ENCODE results near the gene ATP10A. TPM values are rescaled to one million over a fixed set of nuclear protein-coding genes. Genes with fewer than 3 reads are reported as not detected.

The ATP10A gene
- total RNA-seq, 1 experiment from 2014 or later: not detected

DNA sequence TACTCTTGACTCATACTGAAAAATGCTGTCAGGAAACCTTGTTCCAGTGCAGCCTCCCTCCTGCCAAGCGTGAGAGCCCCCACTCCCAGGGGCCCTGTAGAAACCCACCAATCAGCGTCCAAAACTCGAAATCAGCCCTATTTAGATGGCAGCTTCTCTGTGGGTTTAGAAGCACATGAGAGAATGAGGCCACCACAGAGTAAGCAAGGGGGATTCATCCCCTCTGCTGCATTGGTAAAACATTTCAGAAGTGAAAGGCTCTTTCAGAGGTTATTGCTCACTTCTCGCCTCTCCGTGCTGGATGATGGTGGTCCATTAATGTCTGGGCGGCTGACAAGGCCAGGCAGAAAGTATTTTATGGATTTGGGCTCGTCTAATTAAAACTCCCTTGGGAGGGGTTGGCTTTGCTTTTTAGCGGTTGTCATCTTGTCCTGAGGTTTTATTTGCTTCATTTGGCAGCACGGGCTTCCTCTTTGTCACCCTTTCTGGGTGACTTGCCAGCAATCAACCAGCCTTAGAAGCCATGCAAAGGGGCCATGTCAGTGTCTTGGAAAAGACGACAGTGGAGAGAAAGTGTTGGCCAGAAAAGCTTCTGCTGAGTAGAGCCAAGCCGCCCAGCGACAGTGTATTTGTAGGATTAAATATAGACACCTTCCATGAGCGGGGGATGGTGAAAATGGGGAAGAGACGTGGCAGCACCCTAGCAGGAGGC, 145.5 kb downstream of the ATP10A start:
- no peaks in the 10 kb centered on the region for H3K36me3 ChIP-seq (ENCODE audit: control insufficient read depth, insufficient read depth, low read length)
- no peak overlapping the region for H3K4me3 ChIP-seq (ENCODE audit: low read depth, low read length)
- intact Hi-C loops (cut with micrococcal nuclease; ENCODE audit: unreplicated experiment): no loop called here
- Mint-ChIP-seq H3K27ac (ENCODE audit: unreplicated experiment) (no peak overlapping the region), H3K4me1 (ENCODE audit: low read depth, unreplicated experiment) (no peaks in the 10 kb centered on the region), H3K36me3 (ENCODE audit: insufficient read depth, unreplicated experiment) (no peaks in the 10 kb centered on the region), H3K4me3 (ENCODE audit: unreplicated experiment) (no peak overlapping the region), H3K9me3 (ENCODE audit: unreplicated experiment) (no peaks in the 10 kb centered on the region), H3K27me3 (ENCODE audit: insufficient read depth, unreplicated experiment) (peaks cover 13% of the 10 kb centered on the region)
- no peak for DNase-seq
- H3K9me3 ChIP-seq: no peaks in the 10 kb centered on the region
- TF ChIP-seq, protein P1, sequence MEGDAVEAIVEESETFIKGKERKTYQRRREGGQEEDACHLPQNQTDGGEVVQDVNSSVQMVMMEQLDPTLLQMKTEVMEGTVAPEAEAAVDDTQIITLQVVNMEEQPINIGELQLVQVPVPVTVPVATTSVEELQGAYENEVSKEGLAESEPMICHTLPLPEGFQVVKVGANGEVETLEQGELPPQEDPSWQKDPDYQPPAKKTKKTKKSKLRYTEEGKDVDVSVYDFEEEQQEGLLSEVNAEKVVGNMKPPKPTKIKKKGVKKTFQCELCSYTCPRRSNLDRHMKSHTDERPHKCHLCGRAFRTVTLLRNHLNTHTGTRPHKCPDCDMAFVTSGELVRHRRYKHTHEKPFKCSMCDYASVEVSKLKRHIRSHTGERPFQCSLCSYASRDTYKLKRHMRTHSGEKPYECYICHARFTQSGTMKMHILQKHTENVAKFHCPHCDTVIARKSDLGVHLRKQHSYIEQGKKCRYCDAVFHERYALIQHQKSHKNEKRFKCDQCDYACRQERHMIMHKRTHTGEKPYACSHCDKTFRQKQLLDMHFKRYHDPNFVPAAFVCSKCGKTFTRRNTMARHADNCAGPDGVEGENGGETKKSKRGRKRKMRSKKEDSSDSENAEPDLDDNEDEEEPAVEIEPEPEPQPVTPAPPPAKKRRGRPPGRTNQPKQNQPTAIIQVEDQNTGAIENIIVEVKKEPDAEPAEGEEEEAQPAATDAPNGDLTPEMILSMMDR (IDR thresholded peaks at IDR 0.05; ENCODE audit: insufficient read depth in 1 of 2, low read depth in 1 of 2, low read length in 1 of 2, severe bottlenecking in 1 of 2, unreplicated experiment in 1 of 2): no peak
- no peaks in the 10 kb centered on the region for H3K4me1 ChIP-seq
- H3K27me3 ChIP-seq (replicated peaks; ENCODE audit: control insufficient read depth, insufficient read depth, low read length): 0 out of 2 replicates have a peak, but pooled peaks cover 1% of the 10 kb centered on the region
- POLR2A ChIA-PET: no interaction called here
- BruUV-seq (replicated peaks): no TSS peak
- CTCF ChIA-PET: no interaction called here

DNA sequence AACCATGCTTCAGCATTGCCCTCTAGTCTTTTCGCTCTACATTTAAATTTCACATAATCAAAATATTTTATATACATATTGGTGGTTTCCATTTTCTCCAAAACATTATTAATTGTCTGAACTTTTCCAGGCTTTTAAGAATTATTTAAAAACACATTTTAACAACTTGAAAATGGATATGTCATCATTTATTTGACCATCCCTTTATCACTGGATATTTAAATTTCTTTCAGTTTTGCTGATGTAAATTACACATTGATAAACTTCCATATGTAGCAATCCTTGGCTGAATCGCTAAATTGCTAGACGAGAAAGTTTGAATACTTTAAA, 146.0 kb downstream of the ATP10A start:
- POLR2A ChIA-PET: no interaction called here
- no peaks in the 10 kb centered on the region for H3K4me1 ChIP-seq

DNA sequence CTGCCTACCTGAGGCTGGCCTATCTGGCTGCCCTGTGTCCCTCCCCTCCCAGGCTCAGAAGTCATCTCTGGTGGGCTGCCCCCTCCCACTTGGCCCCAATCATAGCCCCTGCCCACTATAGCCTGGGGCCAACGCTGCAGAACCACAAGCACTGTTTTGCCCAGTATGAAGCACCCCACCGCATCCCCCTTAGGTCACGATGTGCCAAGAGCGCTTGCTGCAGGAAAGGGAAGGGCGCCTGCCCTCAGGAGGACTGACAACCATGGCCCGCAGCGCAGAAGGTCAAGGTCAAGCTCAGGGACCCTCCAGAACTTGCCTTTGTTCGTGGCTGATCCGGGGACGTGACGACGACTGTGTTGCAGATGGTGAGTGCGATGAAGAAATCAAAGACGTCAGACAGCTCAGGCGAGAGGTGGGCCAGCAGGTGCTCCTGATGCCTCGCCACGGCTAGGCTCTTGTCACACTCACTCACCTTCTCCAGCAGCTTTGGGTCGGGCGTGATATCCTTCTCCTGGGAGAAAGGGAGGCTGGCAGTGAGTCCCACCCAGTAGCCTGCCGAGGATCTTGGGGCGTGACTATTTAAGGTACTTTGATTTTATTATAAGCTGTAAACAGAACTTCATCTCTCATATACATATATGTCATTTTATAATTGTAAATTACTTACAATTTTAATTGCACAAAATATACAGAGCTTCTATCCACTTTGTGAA, 146.6 kb downstream of the ATP10A start:
- H3K36me3 ChIP-seq (ENCODE audit: control insufficient read depth, insufficient read depth, low read length): no peaks in the 10 kb centered on the region
- H3K27me3 ChIP-seq (replicated peaks; ENCODE audit: control insufficient read depth, insufficient read depth, low read length): 0 out of 2 replicates have a peak, but pooled peaks cover 1% of the 10 kb centered on the region
- no peaks in the 10 kb centered on the region for H3K36me3 Mint-ChIP-seq (ENCODE audit: insufficient read depth, unreplicated experiment)
- POLR2A ChIA-PET: no interaction called here
- no peak overlapping the region for H3K27ac Mint-ChIP-seq (ENCODE audit: unreplicated experiment)
- H3K4me3 ChIP-seq (ENCODE audit: low read depth, low read length): no peak overlapping the region
- no peak overlapping the region for H3K4me3 Mint-ChIP-seq (ENCODE audit: unreplicated experiment)
- TF ChIP-seq, protein P1 (IDR thresholded peaks at IDR 0.05; ENCODE audit: insufficient read depth in 1 of 2, low read depth in 1 of 2, low read length in 1 of 2, severe bottlenecking in 1 of 2, unreplicated experiment in 1 of 2): no peak
- CTCF ChIA-PET: no interaction called here
- H3K9me3 ChIP-seq: no peaks in the 10 kb centered on the region
- no peaks in the 10 kb centered on the region for H3K9me3 Mint-ChIP-seq (ENCODE audit: unreplicated experiment)
- no TSS peak for BruUV-seq (replicated peaks)
- no peaks in the 10 kb centered on the region for H3K4me1 Mint-ChIP-seq (ENCODE audit: low read depth, unreplicated experiment)
- DNase-seq: no peak
- intact Hi-C loops (cut with micrococcal nuclease; ENCODE audit: unreplicated experiment): no loop called here
- H3K27me3 Mint-ChIP-seq (ENCODE audit: insufficient read depth, unreplicated experiment): peaks cover 4% of the 10 kb centered on the region
- H3K4me1 ChIP-seq: no peaks in the 10 kb centered on the region

More for the DNA sequence above, 146.0 kb downstream of the ATP10A start:
- no TSS peak for BruUV-seq (replicated peaks)
- H3K4me1 Mint-ChIP-seq (ENCODE audit: low read depth, unreplicated experiment): no peaks in the 10 kb centered on the region
- peaks cover 10% of the 10 kb centered on the region for H3K27me3 Mint-ChIP-seq (ENCODE audit: insufficient read depth, unreplicated experiment)
- Histone ChIP-seq H3K9me3 (no peaks in the 10 kb centered on the region), H3K36me3 (ENCODE audit: control insufficient read depth, insufficient read depth, low read length) (no peaks in the 10 kb centered on the region), H3K27me3 (replicated peaks; ENCODE audit: control insufficient read depth, insufficient read depth, low read length) (0 out of 2 replicates have a peak, but pooled peaks cover 1% of the 10 kb centered on the region), H3K4me3 (ENCODE audit: low read depth, low read length) (no peak overlapping the region)
- no peak overlapping the region for H3K4me3 Mint-ChIP-seq (ENCODE audit: unreplicated experiment)
- no peaks in the 10 kb centered on the region for H3K36me3 Mint-ChIP-seq (ENCODE audit: insufficient read depth, unreplicated experiment)
- H3K9me3 Mint-ChIP-seq (ENCODE audit: unreplicated experiment): no peaks in the 10 kb centered on the region
- CTCF ChIA-PET: no interaction called here
- DNase-seq: no peak
- intact Hi-C loops (cut with micrococcal nuclease; ENCODE audit: unreplicated experiment): no loop called here
- TF ChIP-seq, protein P1 (IDR thresholded peaks at IDR 0.05; ENCODE audit: insufficient read depth in 1 of 2, low read depth in 1 of 2, low read length in 1 of 2, severe bottlenecking in 1 of 2, unreplicated experiment in 1 of 2): no peak
- no peak overlapping the region for H3K27ac Mint-ChIP-seq (ENCODE audit: unreplicated experiment)

Data from Caco-2 (cell line).